ENCODE results near the gene LMF1.

The LMF1 gene

GRCh38 chr16:996681-997080 lies 25.9 kb upstream of the LMF1 start:
- H3K27me3 Mint-ChIP-seq (ENCODE audit: low read depth) = peaks cover 36% of the 10 kb centered on the region
- DNase-seq (ENCODE audit: low spot score) = no peak
- H3K27ac Mint-ChIP-seq = no peak overlapping the region
- H3K4me1 Mint-ChIP-seq (ENCODE audit: low read depth) = peaks cover 1% of the 10 kb centered on the region
- no peak overlapping the region for H3K4me3 Mint-ChIP-seq
- H3K9me3 Mint-ChIP-seq = no peaks in the 10 kb centered on the region
- H3K36me3 Mint-ChIP-seq (ENCODE audit: low read depth) = no peaks in the 10 kb centered on the region

- H3K4me3 Mint-ChIP-seq = no peak overlapping the region
- no peak overlapping the region for H3K27ac Mint-ChIP-seq
Measured at GRCh38 chr16:995783-996182, 25.0 kb upstream of the LMF1 start.

GRCh38 chr16:995087-995486 lies 24.3 kb upstream of the LMF1 start:
- Mint-ChIP-seq H3K9me3 (no peaks in the 10 kb centered on the region), H3K36me3 (ENCODE audit: low read depth) (no peaks in the 10 kb centered on the region), H3K4me1 (ENCODE audit: low read depth) (peaks cover 1% of the 10 kb centered on the region), H3K27me3 (ENCODE audit: low read depth) (peaks cover 33% of the 10 kb centered on the region), H3K27ac (no peak overlapping the region), H3K4me3 (no peak overlapping the region)
- DNase-seq (ENCODE audit: low spot score) = no peak

More at GRCh38 chr16:995783-996182, 25.0 kb upstream of the LMF1 start:
- Mint-ChIP-seq H3K27me3 (ENCODE audit: low read depth) (peaks cover 33% of the 10 kb centered on the region), H3K4me1 (ENCODE audit: low read depth) (peaks cover 1% of the 10 kb centered on the region), H3K36me3 (ENCODE audit: low read depth) (no peaks in the 10 kb centered on the region), H3K9me3 (no peaks in the 10 kb centered on the region)
- DNase-seq (ENCODE audit: low spot score) = no peak

- peaks cover 28% of the 10 kb centered on the region for H3K27me3 Mint-ChIP-seq (ENCODE audit: low read depth)
- DNase-seq (ENCODE audit: low spot score) = no peak
- peaks cover 1% of the 10 kb centered on the region for H3K4me1 Mint-ChIP-seq (ENCODE audit: low read depth)
- H3K9me3 Mint-ChIP-seq = no peaks in the 10 kb centered on the region
- no peaks in the 10 kb centered on the region for H3K36me3 Mint-ChIP-seq (ENCODE audit: low read depth)
- H3K4me3 Mint-ChIP-seq = no peak overlapping the region
- H3K27ac Mint-ChIP-seq = no peak overlapping the region
Measured at GRCh38 chr16:993731-994130, 22.9 kb upstream of the LMF1 start.

- Mint-ChIP-seq H3K27me3 (ENCODE audit: low read depth) (peaks cover 16% of the 10 kb centered on the region), H3K27ac (no peak overlapping the region), H3K4me3 (no peak overlapping the region), H3K4me1 (ENCODE audit: low read depth) (peaks cover 1% of the 10 kb centered on the region), H3K9me3 (no peaks in the 10 kb centered on the region), H3K36me3 (ENCODE audit: low read depth) (no peaks in the 10 kb centered on the region)
- DNase-seq (ENCODE audit: low spot score) = no peak
Measured at GRCh38 chr16:991773-992172, 21.0 kb upstream of the LMF1 start.

GRCh38 chr16:991345-991744 lies 20.6 kb upstream of the LMF1 start:
- Mint-ChIP-seq H3K27me3 (ENCODE audit: low read depth) (peaks cover 12% of the 10 kb centered on the region), H3K36me3 (ENCODE audit: low read depth) (no peaks in the 10 kb centered on the region), H3K9me3 (no peaks in the 10 kb centered on the region), H3K4me1 (ENCODE audit: low read depth) (no peaks in the 10 kb centered on the region), H3K4me3 (no peak overlapping the region), H3K27ac (no peak overlapping the region)
- DNase-seq (ENCODE audit: low spot score) = no peak

- DNase-seq (ENCODE audit: low spot score) = no peak
- peaks cover 5% of the 10 kb centered on the region for H3K27me3 Mint-ChIP-seq (ENCODE audit: low read depth)
- no peaks in the 10 kb centered on the region for H3K4me1 Mint-ChIP-seq (ENCODE audit: low read depth)
- H3K9me3 Mint-ChIP-seq = no peaks in the 10 kb centered on the region
- no peaks in the 10 kb centered on the region for H3K36me3 Mint-ChIP-seq (ENCODE audit: low read depth)
- no peak overlapping the region for H3K27ac Mint-ChIP-seq
- no peak overlapping the region for H3K4me3 Mint-ChIP-seq
Measured at GRCh38 chr16:990516-991291, 19.9 kb upstream of the LMF1 start.

GRCh38 chr16:989354-989814 lies 18.6 kb upstream of the LMF1 start:
- H3K9me3 Mint-ChIP-seq = no peaks in the 10 kb centered on the region
- no peaks in the 10 kb centered on the region for H3K4me1 Mint-ChIP-seq (ENCODE audit: low read depth)
- no peak for DNase-seq (ENCODE audit: low spot score)
- H3K27me3 Mint-ChIP-seq (ENCODE audit: low read depth) = no peaks in the 10 kb centered on the region
- H3K27ac Mint-ChIP-seq = no peak overlapping the region
- no peaks in the 10 kb centered on the region for H3K36me3 Mint-ChIP-seq (ENCODE audit: low read depth)
- no peak overlapping the region for H3K4me3 Mint-ChIP-seq

- H3K4me1 Mint-ChIP-seq (ENCODE audit: low read depth) = no peaks in the 10 kb centered on the region
- no peak for DNase-seq (ENCODE audit: low spot score)
- no peak overlapping the region for H3K27ac Mint-ChIP-seq
- no peaks in the 10 kb centered on the region for H3K36me3 Mint-ChIP-seq (ENCODE audit: low read depth)
- no peak overlapping the region for H3K4me3 Mint-ChIP-seq
- no peaks in the 10 kb centered on the region for H3K27me3 Mint-ChIP-seq (ENCODE audit: low read depth)
- no peaks in the 10 kb centered on the region for H3K9me3 Mint-ChIP-seq
Measured at GRCh38 chr16:988471-989353, 17.9 kb upstream of the LMF1 start.

GRCh38 chr16:987906-988305 lies 17.1 kb upstream of the LMF1 start:
- H3K9me3 Mint-ChIP-seq = no peaks in the 10 kb centered on the region
- H3K4me1 Mint-ChIP-seq (ENCODE audit: low read depth) = no peaks in the 10 kb centered on the region
- no peaks in the 10 kb centered on the region for H3K36me3 Mint-ChIP-seq (ENCODE audit: low read depth)
- DNase-seq (ENCODE audit: low spot score) = no peak
- peaks cover 4% of the 10 kb centered on the region for H3K27me3 Mint-ChIP-seq (ENCODE audit: low read depth)
- H3K27ac Mint-ChIP-seq = no peak overlapping the region
- no peak overlapping the region for H3K4me3 Mint-ChIP-seq

- peaks cover 8% of the 10 kb centered on the region for H3K27me3 Mint-ChIP-seq (ENCODE audit: low read depth)
- H3K4me1 Mint-ChIP-seq (ENCODE audit: low read depth) = no peaks in the 10 kb centered on the region
- H3K4me3 Mint-ChIP-seq = no peak overlapping the region
- DNase-seq (ENCODE audit: low spot score) = no peak
- no peak overlapping the region for H3K27ac Mint-ChIP-seq
- H3K36me3 Mint-ChIP-seq (ENCODE audit: low read depth) = no peaks in the 10 kb centered on the region
- H3K9me3 Mint-ChIP-seq = no peaks in the 10 kb centered on the region
Measured at GRCh38 chr16:986925-987582, 16.3 kb upstream of the LMF1 start.

GRCh38 chr16:986411-986810 lies 15.6 kb upstream of the LMF1 start:
- no peaks in the 10 kb centered on the region for H3K9me3 Mint-ChIP-seq
- H3K36me3 Mint-ChIP-seq (ENCODE audit: low read depth) = no peaks in the 10 kb centered on the region
- no peak for DNase-seq (ENCODE audit: low spot score)
- H3K4me3 Mint-ChIP-seq = no peak overlapping the region
- no peaks in the 10 kb centered on the region for H3K4me1 Mint-ChIP-seq (ENCODE audit: low read depth)
- no peak overlapping the region for H3K27ac Mint-ChIP-seq
- peaks cover 8% of the 10 kb centered on the region for H3K27me3 Mint-ChIP-seq (ENCODE audit: low read depth)

- Mint-ChIP-seq H3K4me1 (ENCODE audit: low read depth) (no peaks in the 10 kb centered on the region), H3K9me3 (no peaks in the 10 kb centered on the region), H3K27ac (no peak overlapping the region), H3K4me3 (no peak overlapping the region), H3K36me3 (ENCODE audit: low read depth) (no peaks in the 10 kb centered on the region), H3K27me3 (ENCODE audit: low read depth) (peaks cover 10% of the 10 kb centered on the region)
- no peak for DNase-seq (ENCODE audit: low spot score)
Measured at GRCh38 chr16:985646-986400, 15.0 kb upstream of the LMF1 start.
